22Rv1 (cell line): Measurements from ENCODE around the gene CDKN2B.

Experiments
- H3K27ac ChIP-seq: fragments of 450-650 bp; 2 replicates; pipeline ENCODE4 v1.5.1; 2017
- CTCF ChIP-seq: fragments of 450-650 bp; IDR thresholded peaks from 2 replicates; pipeline ENCODE4 v1.5.1; 2017; ENCODE audit warnings: mild to moderate bottlenecking
- ZFX ChIP-seq: fragments of 450-650 bp; IDR thresholded peaks from 2 replicates; pipeline ENCODE4 v1.6.1; 2017; ENCODE audit warnings: antibody characterized with exemption, borderline replicate concordance

CDKN2B gene

DNA sequence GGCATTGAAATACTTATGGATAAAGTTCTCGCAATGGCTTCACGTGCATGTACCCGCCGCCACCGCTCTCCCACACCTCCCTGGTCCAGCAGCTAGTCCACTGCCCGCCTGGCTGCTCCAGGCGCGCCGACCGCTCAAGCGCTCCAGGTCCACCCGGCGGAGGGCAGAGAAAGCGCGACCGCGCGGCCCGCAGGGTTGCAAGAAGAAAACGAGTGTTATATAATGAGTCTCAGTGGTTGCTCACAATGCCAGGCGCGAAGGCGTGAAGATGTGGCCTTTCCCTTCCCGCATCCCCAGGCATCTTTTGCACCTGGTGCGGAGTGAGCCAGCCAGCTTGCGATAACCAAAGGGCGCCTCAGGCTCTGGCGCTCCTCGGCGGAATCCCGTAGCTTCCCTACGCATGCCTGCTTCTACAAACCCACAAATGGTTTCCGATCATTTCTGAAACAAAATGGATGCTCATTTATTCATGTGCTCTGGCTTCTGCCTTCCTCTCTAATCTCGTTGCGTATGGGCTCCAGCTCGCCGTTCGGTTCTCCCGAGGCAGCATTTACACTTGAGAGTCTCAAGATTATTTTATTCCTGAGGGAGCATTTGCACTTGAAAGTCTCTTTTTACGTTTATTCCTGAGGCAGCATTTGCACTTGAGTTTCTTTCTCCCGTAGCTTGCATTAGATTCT is 40.6 kb downstream of the CDKN2B start:
- TF ChIP-seq CTCF (no peak), ZFX (no peak)
- no peak overlapping the region for H3K27ac ChIP-seq

- no peak for TF ChIP-seq CTCF
- TF ChIP-seq ZFX = no peak
These were observed 41.4 kb downstream of the CDKN2B start for GRCh38 chr9:21967702-21968101.

DNA sequence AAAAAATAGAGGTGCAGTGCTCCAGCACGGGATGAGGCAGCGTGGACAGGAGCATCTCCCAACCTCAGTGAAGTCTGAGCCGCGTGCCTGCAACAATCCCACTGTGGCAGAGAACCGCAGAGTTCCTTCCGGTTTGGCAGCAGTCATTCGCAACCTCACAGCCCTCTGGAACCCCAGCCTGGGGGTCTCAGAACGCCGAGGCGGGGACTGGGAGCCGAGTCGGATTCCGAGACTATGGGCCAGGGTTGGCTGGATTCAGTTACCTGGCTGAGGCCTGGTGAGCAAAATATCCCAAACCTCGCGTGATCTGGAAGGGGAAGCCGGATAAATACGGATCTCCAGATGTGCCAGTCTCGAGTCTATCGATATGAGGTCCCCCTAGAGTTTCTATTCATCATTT is 41.9 kb downstream of the CDKN2B start:
- H3K27ac ChIP-seq = no peak overlapping the region
- TF ChIP-seq ZFX = no peak
- no peak for TF ChIP-seq CTCF

More at GRCh38 chr9:21967702-21968101, 41.4 kb downstream of the CDKN2B start:
- no peak overlapping the region for H3K27ac ChIP-seq

- TF ChIP-seq CTCF = no peak
- no peak for TF ChIP-seq ZFX
These were observed 42.8 kb downstream of the CDKN2B start for GRCh38 chr9:21966140-21966851.

GRCh38 chr9:21965401-21965951 is 43.6 kb downstream of the CDKN2B start:
- no peak for TF ChIP-seq ZFX
- peak; percentile 79 for TF ChIP-seq CTCF
- 0 out of 2 replicates have a peak overlapping the region, but pooled peaks have one; percentile 27 for H3K27ac ChIP-seq

More at GRCh38 chr9:21966140-21966851, 42.8 kb downstream of the CDKN2B start:
- H3K27ac ChIP-seq = no peak overlapping the region

GRCh38 chr9:21964925-21965385 is 44.1 kb downstream of the CDKN2B start:
- no peak for TF ChIP-seq ZFX
- TF ChIP-seq CTCF = no peak
- H3K27ac ChIP-seq = 0 out of 2 replicates have a peak overlapping the region, but pooled peaks have one; percentile 27
